ENCODE measurements around the gene TBC1D5.

GRCh38 chr3:17278006-17278405 lies 464.4 kb downstream of the TBC1D5 start:
- TF ChIP-seq CTCF (IDR thresholded peaks at IDR 0.05) (no peak), POLR2A (IDR thresholded peaks at IDR 0.05) (no peak)
